GM10266 (cell line): Measurements from ENCODE around the gene IP6K2.
A peak's percentile ranks its signal among the peaks of the same experiment; 100 is the strongest.

Experiments
- DNase-seq: peaks from one replicate; pipeline ENCODE4 v3.0.0; 2012; ENCODE audit errors: extremely low spot score
- CTCF ChIP-seq: IDR thresholded peaks from 2 replicates; pipeline ENCODE4 v1.5.1; 2012; ENCODE audit warnings: mild to moderate bottlenecking, low read depth; ENCODE audit not compliant: control insufficient read depth, insufficient read depth; ENCODE audit errors: missing control alignments

Gene IP6K2

GRCh38 chr3:48674505-48674904, 42.5 kb downstream of the IP6K2 start:
- TF ChIP-seq CTCF: no peak
- DNase-seq: no peak

GRCh38 chr3:48672522-48672921, 44.5 kb downstream of the IP6K2 start:
- DNase-seq: no peak
- no peak for TF ChIP-seq CTCF

- no peak for TF ChIP-seq CTCF
- DNase-seq: no peak
Measured at GRCh38 chr3:48664929-48665328, 52.1 kb downstream of the IP6K2 start.

- DNase-seq: no peak
- TF ChIP-seq CTCF: no peak
Measured at GRCh38 chr3:48664313-48664644, 52.7 kb downstream of the IP6K2 start.

GRCh38 chr3:48663489-48664312, 53.3 kb downstream of the IP6K2 start:
- peak; percentile 78 for TF ChIP-seq CTCF
- DNase-seq: peak; percentile 99

GRCh38 chr3:48662753-48663488, 54.1 kb downstream of the IP6K2 start, which contains the start of gene CELSR3:
Gene CELSR3, minus strand, starts transcription at chr3:48662886. Its CDS starts 252 bp downstream, at chr3:48662634.
- peak; percentile 79 for DNase-seq
- no peak for TF ChIP-seq CTCF
